ENCODE measurements around the gene NEFH.

Gene NEFH, protein sequence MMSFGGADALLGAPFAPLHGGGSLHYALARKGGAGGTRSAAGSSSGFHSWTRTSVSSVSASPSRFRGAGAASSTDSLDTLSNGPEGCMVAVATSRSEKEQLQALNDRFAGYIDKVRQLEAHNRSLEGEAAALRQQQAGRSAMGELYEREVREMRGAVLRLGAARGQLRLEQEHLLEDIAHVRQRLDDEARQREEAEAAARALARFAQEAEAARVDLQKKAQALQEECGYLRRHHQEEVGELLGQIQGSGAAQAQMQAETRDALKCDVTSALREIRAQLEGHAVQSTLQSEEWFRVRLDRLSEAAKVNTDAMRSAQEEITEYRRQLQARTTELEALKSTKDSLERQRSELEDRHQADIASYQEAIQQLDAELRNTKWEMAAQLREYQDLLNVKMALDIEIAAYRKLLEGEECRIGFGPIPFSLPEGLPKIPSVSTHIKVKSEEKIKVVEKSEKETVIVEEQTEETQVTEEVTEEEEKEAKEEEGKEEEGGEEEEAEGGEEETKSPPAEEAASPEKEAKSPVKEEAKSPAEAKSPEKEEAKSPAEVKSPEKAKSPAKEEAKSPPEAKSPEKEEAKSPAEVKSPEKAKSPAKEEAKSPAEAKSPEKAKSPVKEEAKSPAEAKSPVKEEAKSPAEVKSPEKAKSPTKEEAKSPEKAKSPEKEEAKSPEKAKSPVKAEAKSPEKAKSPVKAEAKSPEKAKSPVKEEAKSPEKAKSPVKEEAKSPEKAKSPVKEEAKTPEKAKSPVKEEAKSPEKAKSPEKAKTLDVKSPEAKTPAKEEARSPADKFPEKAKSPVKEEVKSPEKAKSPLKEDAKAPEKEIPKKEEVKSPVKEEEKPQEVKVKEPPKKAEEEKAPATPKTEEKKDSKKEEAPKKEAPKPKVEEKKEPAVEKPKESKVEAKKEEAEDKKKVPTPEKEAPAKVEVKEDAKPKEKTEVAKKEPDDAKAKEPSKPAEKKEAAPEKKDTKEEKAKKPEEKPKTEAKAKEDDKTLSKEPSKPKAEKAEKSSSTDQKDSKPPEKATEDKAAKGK

DNA sequence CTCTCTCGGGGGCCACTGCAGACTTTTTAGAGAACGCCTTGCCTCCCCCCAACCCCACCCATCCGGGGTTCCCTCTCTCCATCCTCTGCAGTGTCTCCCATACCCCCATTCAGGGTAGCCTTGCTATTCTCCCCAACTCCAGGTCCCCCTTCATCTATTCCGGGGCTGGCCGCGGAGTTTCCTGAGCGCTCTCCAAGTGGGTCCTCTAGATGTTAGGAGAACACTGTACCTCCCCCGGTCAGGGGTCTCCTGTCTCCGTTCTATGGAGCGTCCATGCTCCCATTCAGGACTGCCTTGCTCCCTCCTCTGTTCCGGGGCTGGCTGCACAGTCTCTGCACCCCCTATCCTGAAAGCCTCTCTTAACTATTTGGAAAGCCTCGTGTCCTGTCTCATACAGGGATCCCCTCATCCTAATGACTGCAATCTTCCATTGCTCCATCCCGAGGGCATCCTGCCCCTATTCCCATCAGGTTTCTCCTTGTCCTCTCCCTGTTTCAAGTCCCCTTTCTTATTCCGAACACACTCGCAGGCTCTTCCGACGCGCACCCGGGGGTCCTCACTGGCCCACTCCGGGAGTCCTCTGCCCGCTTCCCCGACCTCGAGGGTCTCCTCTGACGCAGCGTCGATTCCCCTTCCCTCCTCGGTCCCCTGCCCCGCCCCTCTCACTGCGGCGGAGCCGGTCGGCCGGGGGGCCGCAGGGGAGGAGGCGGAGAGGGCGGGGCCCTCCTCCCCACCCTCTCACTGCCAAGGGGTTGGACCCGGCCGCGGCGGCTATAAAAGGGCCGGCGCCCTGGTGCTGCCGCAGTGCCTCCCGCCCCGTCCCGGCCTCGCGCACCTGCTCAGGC lies at the start of gene NEFH:
NEFH (plus strand) TSS at position 802 of the 845 bp plus-strand sequence. CDS start 45 bp downstream, outside the sequence.
- DNase-seq (ENCODE audit: extremely low spot score) = no peak
- POLR2A ChIA-PET = interaction anchor here (1.8 kb wide), 1 partner anchor 22 kb away, joined by 5 read pairs; no protein-coding TSS in a partner anchor
- CTCF ChIA-PET = interaction anchor here (1.1 kb wide), 1 partner anchor 9 kb away, joined by 4 read pairs; no protein-coding TSS in a partner anchor
- TF ChIP-seq CTBP1 (IDR thresholded peaks at IDR 0.05; ENCODE audit: borderline replicate concordance) = no peak
- TF ChIP-seq FOXM1 (IDR thresholded peaks at IDR 0.05; ENCODE audit: borderline replicate concordance) = no peak
- no peak for TF ChIP-seq HDGF (IDR thresholded peaks at IDR 0.05; ENCODE audit: borderline replicate concordance)
- TF ChIP-seq, protein P1, sequence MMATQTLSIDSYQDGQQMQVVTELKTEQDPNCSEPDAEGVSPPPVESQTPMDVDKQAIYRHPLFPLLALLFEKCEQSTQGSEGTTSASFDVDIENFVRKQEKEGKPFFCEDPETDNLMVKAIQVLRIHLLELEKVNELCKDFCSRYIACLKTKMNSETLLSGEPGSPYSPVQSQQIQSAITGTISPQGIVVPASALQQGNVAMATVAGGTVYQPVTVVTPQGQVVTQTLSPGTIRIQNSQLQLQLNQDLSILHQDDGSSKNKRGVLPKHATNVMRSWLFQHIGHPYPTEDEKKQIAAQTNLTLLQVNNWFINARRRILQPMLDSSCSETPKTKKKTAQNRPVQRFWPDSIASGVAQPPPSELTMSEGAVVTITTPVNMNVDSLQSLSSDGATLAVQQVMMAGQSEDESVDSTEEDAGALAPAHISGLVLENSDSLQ (IDR thresholded peaks at IDR 0.05) = no peak
- no peak for TF ChIP-seq ELF4 (IDR thresholded peaks at IDR 0.05)

DNA sequence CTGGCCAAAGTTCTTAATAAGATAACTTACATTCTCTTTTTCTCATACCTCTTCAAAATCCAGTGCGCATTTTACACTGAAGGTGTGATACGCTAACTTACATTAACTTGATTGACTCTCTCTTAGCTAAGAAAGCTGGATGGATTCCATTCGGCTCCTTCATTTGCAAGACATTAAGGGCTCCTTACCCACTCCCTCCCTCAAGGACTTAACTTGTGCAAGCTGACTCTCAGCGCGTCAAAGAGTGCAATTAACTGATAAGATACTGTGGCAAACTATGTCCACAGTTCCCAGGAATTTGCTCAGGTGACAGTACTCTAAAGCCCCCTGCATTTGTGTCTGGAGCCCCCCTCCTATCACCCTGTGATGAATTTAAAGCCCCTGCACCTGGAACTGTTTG lies 48.0 kb upstream of the NEFH start:
- no peak for DNase-seq (ENCODE audit: extremely low spot score)
- TF ChIP-seq, protein P1 (IDR thresholded peaks at IDR 0.05) = no peak
- TF ChIP-seq ZNF384 (IDR thresholded peaks at IDR 0.05) = no peak
- no peak for TF ChIP-seq CTBP1 (IDR thresholded peaks at IDR 0.05; ENCODE audit: borderline replicate concordance)
- no peak for TF ChIP-seq TARDBP (IDR thresholded peaks at IDR 0.05)
- no peak for TF ChIP-seq SP1 (IDR thresholded peaks at IDR 0.05)
- TF ChIP-seq SUZ12 (IDR thresholded peaks at IDR 0.05) = no peak
- TF ChIP-seq BHLHE40 (IDR thresholded peaks at IDR 0.05; ENCODE audit: borderline replicate concordance) = no peak
- TF ChIP-seq HDGF (IDR thresholded peaks at IDR 0.05; ENCODE audit: borderline replicate concordance) = no peak
- no peak for TF ChIP-seq FOXK2 (IDR thresholded peaks at IDR 0.05)
- no peak for TF ChIP-seq FOXA1 (IDR thresholded peaks at IDR 0.05)
- no peak for TF ChIP-seq L3MBTL2 (conservative IDR thresholded peaks at IDR 0.05)
- TF ChIP-seq LEF1 (IDR thresholded peaks at IDR 0.05; ENCODE audit: borderline replicate concordance) = no peak
- TF ChIP-seq ELF4 (IDR thresholded peaks at IDR 0.05) = no peak
- TF ChIP-seq NFRKB (IDR thresholded peaks at IDR 0.05) = no peak
- TF ChIP-seq ARNT (IDR thresholded peaks at IDR 0.05) = no peak
- CTCF ChIA-PET = no interaction called here
- POLR2A ChIA-PET = no interaction called here

- CTCF ChIA-PET = no interaction called here
- TF ChIP-seq FOXK2 (IDR thresholded peaks at IDR 0.05) (no peak), LEF1 (IDR thresholded peaks at IDR 0.05; ENCODE audit: borderline replicate concordance) (no peak), NFRKB (IDR thresholded peaks at IDR 0.05) (no peak), FOXM1 (IDR thresholded peaks at IDR 0.05; ENCODE audit: borderline replicate concordance) (no peak), TARDBP (IDR thresholded peaks at IDR 0.05) (no peak), ELF4 (IDR thresholded peaks at IDR 0.05) (no peak), ZNF384 (IDR thresholded peaks at IDR 0.05) (no peak), SP1 (IDR thresholded peaks at IDR 0.05) (no peak), L3MBTL2 (conservative IDR thresholded peaks at IDR 0.05) (no peak), HDGF (IDR thresholded peaks at IDR 0.05; ENCODE audit: borderline replicate concordance) (no peak), ARNT (IDR thresholded peaks at IDR 0.05) (no peak), FOXA1 (IDR thresholded peaks at IDR 0.05) (no peak), CTBP1 (IDR thresholded peaks at IDR 0.05; ENCODE audit: borderline replicate concordance) (no peak)
- DNase-seq (ENCODE audit: extremely low spot score) = no peak
- POLR2A ChIA-PET = no interaction called here
Observed at GRCh38 chr22:29433856-29434255, 46.2 kb upstream of the NEFH start.

DNA sequence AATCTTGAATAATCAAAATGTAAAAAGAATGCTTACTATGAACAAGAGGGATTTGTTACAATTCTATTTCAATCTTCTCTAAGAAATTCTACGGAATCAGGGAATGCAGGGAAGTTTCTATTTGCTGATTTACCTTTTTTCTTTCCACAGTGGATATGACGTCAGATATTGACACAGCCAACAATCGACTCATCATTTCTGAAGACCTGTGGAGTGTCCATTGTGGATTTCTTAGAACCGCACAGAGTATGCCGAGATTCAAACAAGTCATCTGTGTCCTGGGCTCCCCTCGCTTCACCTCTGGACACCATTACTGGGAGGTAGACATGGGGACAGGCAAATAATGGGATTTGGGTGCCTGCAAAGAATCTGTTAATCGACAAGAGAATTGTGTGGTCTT lies 45.7 kb upstream of the NEFH start:
- TF ChIP-seq NFRKB (IDR thresholded peaks at IDR 0.05) (no peak), ZNF384 (IDR thresholded peaks at IDR 0.05) (no peak), LEF1 (IDR thresholded peaks at IDR 0.05; ENCODE audit: borderline replicate concordance) (no peak), FOXA1 (IDR thresholded peaks at IDR 0.05) (no peak), ARNT (IDR thresholded peaks at IDR 0.05) (no peak), L3MBTL2 (conservative IDR thresholded peaks at IDR 0.05) (no peak), SUZ12 (IDR thresholded peaks at IDR 0.05) (no peak), BHLHE40 (IDR thresholded peaks at IDR 0.05; ENCODE audit: borderline replicate concordance) (no peak), FOXM1 (IDR thresholded peaks at IDR 0.05; ENCODE audit: borderline replicate concordance) (no peak), TARDBP (IDR thresholded peaks at IDR 0.05) (no peak), FOXK2 (IDR thresholded peaks at IDR 0.05) (no peak), SP1 (IDR thresholded peaks at IDR 0.05) (no peak), ELF4 (IDR thresholded peaks at IDR 0.05) (no peak), CTBP1 (IDR thresholded peaks at IDR 0.05; ENCODE audit: borderline replicate concordance) (no peak), HDGF (IDR thresholded peaks at IDR 0.05; ENCODE audit: borderline replicate concordance) (no peak)
- TF ChIP-seq, protein P1 (IDR thresholded peaks at IDR 0.05) = no peak
- ChIA-PET POLR2A (no interaction called here), CTCF (no interaction called here)
- DNase-seq (ENCODE audit: extremely low spot score) = no peak

All from HEK293T (cell line).